Keratinocyte (primary cell): Measurements from ENCODE around the gene NPIPB6.
"Not testable (repeated sequence)": the region's sequence is repeated elsewhere in the genome, so short reads cannot be mapped to it uniquely, and the experiment has no call there.

ENCODE experiments used
- EZH2 ChIP-seq: IDR thresholded peaks from one replicate; pipeline ENCODE4 v1.6.1; 2012; ENCODE audit warnings: inconsistent platforms, mild to moderate bottlenecking, low read length, moderate library complexity
- TF ChIP-seq, protein P1 (sequence below), 3 experiments: IDR thresholded peaks in 1 of 3; conservative IDR thresholded peaks in 1 of 3; optimal IDR thresholded peaks in 1 of 3; 2 replicates in 2 of 3; 3 replicates in 1 of 3; pipeline versions ENCODE3 to v1.5.1; 2011; ENCODE audit warnings: low read length in 3 of 3, mild to moderate bottlenecking in 3 of 3, moderate library complexity in 2 of 3, control low read depth in 1 of 3, inconsistent platforms in 1 of 3; ENCODE audit not compliant: insufficient read depth in 2 of 3; ENCODE audit errors: extremely low read depth in 1 of 3

DNA sequence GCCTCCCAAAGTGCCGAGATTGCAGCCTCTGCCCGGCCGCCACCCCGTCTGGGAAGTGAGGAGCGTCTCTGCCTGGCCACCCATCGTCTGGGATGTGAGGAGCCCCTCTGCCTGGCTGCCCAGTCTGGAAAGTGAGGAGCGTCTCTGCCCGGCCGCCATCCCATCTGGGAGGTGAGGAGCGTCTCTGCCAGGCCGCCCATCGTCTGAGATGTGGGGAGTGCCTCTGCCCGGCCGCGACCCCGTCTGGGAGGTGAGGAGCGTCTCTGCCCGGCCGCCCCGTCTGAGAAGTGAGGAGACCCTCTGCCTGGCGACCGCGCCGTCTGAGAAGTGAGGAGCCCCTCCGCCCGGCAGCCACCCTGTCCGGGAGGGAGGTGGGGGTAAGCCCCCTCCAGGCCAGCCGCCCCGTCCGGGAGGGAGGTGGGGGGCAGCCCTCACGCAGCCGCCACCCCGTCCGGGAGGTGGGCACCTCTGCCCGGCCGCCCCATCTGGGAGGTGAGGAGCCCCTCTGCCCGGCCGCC, 13.9 kb upstream of the NPIPB6 start:
- not testable (repeated sequence) for TF ChIP-seq EZH2
- TF ChIP-seq, protein P1, sequence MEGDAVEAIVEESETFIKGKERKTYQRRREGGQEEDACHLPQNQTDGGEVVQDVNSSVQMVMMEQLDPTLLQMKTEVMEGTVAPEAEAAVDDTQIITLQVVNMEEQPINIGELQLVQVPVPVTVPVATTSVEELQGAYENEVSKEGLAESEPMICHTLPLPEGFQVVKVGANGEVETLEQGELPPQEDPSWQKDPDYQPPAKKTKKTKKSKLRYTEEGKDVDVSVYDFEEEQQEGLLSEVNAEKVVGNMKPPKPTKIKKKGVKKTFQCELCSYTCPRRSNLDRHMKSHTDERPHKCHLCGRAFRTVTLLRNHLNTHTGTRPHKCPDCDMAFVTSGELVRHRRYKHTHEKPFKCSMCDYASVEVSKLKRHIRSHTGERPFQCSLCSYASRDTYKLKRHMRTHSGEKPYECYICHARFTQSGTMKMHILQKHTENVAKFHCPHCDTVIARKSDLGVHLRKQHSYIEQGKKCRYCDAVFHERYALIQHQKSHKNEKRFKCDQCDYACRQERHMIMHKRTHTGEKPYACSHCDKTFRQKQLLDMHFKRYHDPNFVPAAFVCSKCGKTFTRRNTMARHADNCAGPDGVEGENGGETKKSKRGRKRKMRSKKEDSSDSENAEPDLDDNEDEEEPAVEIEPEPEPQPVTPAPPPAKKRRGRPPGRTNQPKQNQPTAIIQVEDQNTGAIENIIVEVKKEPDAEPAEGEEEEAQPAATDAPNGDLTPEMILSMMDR (optimal IDR thresholded peaks at IDR 0.05 in 1 of 3, IDR thresholded peaks at IDR 0.05 in 1 of 3, conservative IDR thresholded peaks at IDR 0.05 in 1 of 3; ENCODE audit: extremely low read depth in 1 of 3, insufficient read depth in 2 of 3, low read length in 3 of 3) = not testable (repeated sequence)
